HG03025 (cell line): Measurements from ENCODE around the gene NFKB2.

Experiments used
- ATAC-seq: cut with Tn5 transposase; IDR thresholded peaks from one replicate; pipeline ENCODE4 v1.9.1; 2021; ENCODE audit warnings: mild to moderate bottlenecking, moderate library complexity; ENCODE audit not compliant: unreplicated experiment, low FRiP score

The NFKB2 gene

GRCh38 chr10:102444851-102445250 is 49.3 kb downstream of the NFKB2 start:
- ATAC-seq = no peak

- peak; percentile 41 for ATAC-seq
Observed at GRCh38 chr10:102449321-102450123, 54.0 kb downstream of the NFKB2 start.

DNA sequence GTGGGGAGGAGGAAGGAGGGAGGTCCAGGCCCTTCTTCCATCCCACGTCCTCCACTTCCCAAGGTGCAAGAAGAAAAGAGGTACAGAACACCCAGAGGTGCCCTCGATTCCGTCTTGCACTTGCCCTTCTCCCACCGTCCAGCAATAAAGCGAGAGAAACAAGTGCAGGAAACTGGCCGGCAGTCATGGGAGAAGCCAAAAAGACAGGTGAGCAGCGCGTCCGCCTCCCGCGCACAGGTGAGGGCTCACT is 54.5 kb downstream of the NFKB2 start:
- no peak for ATAC-seq

GRCh38 chr10:102450374-102451104 is 55.0 kb downstream of the NFKB2 start:
- ATAC-seq = peak; percentile 62

- ATAC-seq = peak; percentile 7
Observed at GRCh38 chr10:102451105-102451969, 55.8 kb downstream of the NFKB2 start, which contains the start of gene C10orf95. Gene C10orf95 (minus strand): TSS chr10:102451543. CDS start chr10:102451093, 450 bp downstream.
